Activated naive CD4-positive, alpha-beta T cell treated with anti-CD3 and anti-CD28 coated beads, Interleukin-2, amount 10 ng/mL, durations not matched to agents 7 days and 5 days (primary cell): ENCODE results near the gene BARD1.

ENCODE experiments used
- CTCF ChIA-PET: fragments of 350-600 bp; sonication (Branson Sonifier 250); formaldehyde crosslinking; loops from one replicate; lab custom pipeline; 2021; ENCODE audit warnings: antibody characterized with exemption; lab: Charles Lee
- DNase-seq: peaks from one replicate; pipeline ENCODE4 v3.0.0-alpha.2; 2020
- H3K27ac Mint-ChIP-seq: one replicate; pipeline ENCODE4 v1.8.0; 2021; ENCODE audit warnings: mild to moderate bottlenecking, moderate library complexity, mixed read lengths
- H3K27me3 Mint-ChIP-seq: one replicate; pipeline ENCODE4 v1.8.0; 2021; ENCODE audit warnings: mild to moderate bottlenecking, mixed read lengths
- H3K36me3 Mint-ChIP-seq: one replicate; pipeline ENCODE4 v1.8.0; 2021; ENCODE audit warnings: mixed read lengths
- H3K4me1 Mint-ChIP-seq: one replicate; pipeline ENCODE4 v1.8.0; 2021; ENCODE audit warnings: mixed read lengths
- H3K4me3 Mint-ChIP-seq: one replicate; pipeline ENCODE4 v1.8.0; 2021; ENCODE audit warnings: mild to moderate bottlenecking, moderate library complexity, mixed read lengths
- H3K9me3 Mint-ChIP-seq: one replicate; pipeline ENCODE4 v1.8.0; 2021; ENCODE audit warnings: mixed read lengths

Gene BARD1

GRCh38 chr2:214808981-214809750 lies at the start of gene BARD1:
Gene BARD1 (minus strand): TSS chr2:214809683. CDS start chr2:214809569, 114 bp downstream.
- Mint-ChIP-seq H3K4me3 (peak within 1 kb of the TSS; percentile 91), H3K27ac (peak within 1 kb of the TSS; percentile 94), H3K4me1 (peaks cover 46% of the 10 kb centered on the region), H3K27me3 (peaks cover 6% of the 10 kb centered on the region), H3K36me3 (peaks cover 21% of the 10 kb centered on the region), H3K9me3 (no peaks in the 10 kb centered on the region)
- CTCF ChIA-PET, result no interaction called here
- peak; percentile 75 for DNase-seq

- Mint-ChIP-seq H3K4me1 (no peaks in the 10 kb centered on the region), H3K27ac (no peak overlapping the region), H3K9me3 (no peaks in the 10 kb centered on the region), H3K36me3 (no peaks in the 10 kb centered on the region), H3K4me3 (no peak overlapping the region), H3K27me3 (no peaks in the 10 kb centered on the region)
- no peak for DNase-seq
- CTCF ChIA-PET, result no interaction called here
Measured at GRCh38 chr2:214856137-214856536, 46.7 kb upstream of the BARD1 start.

DNA sequence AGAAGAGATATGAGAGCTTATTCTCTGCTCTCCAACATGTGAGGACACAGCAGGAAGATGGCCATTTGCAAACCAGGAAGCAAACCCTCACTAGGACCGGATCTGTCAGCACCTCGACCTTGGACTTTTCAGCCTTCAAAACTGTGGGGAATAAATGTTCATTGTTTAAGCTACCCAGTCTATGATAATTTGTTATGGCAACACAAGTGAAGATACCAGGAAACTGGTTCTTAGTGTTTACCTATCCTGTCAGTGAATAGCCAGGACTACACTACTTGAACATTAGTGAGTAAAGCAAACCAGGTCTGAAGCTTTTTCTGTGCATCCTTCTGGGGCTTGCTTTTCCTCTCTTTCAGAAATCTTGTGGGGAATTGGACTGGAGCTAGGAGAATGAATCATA lies 44.4 kb upstream of the BARD1 start:
- no peaks in the 10 kb centered on the region for H3K9me3 Mint-ChIP-seq
- CTCF ChIA-PET, result no interaction called here
- no peaks in the 10 kb centered on the region for H3K4me1 Mint-ChIP-seq
- H3K36me3 Mint-ChIP-seq, result no peaks in the 10 kb centered on the region
- DNase-seq, result no peak
- H3K4me3 Mint-ChIP-seq, result no peak overlapping the region
- H3K27ac Mint-ChIP-seq, result no peak overlapping the region
- H3K27me3 Mint-ChIP-seq, result no peaks in the 10 kb centered on the region

DNA sequence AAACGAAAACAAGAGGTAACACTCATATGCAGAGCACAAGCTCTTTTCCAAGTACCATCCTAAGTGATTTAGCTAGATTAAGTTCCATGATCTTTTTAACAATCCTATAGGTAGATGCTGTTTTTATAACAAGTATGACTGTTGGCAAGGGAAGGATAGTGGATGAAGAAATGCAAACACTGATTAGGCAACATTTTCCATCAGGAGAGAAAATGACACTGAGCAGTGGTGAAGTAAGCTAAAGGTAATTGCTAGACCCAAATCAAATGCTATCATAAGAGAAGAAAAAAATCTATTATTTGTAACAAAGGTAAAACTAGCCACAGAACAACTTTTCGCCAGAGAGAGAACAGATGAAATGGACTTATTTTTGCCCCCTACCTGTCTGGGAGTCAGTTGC lies 34.3 kb upstream of the BARD1 start:
- no peaks in the 10 kb centered on the region for H3K9me3 Mint-ChIP-seq
- DNase-seq, result no peak
- no peaks in the 10 kb centered on the region for H3K27me3 Mint-ChIP-seq
- H3K36me3 Mint-ChIP-seq, result no peaks in the 10 kb centered on the region
- CTCF ChIA-PET, result no interaction called here
- H3K4me1 Mint-ChIP-seq, result no peaks in the 10 kb centered on the region
- H3K4me3 Mint-ChIP-seq, result no peak overlapping the region
- no peak overlapping the region for H3K27ac Mint-ChIP-seq

DNA sequence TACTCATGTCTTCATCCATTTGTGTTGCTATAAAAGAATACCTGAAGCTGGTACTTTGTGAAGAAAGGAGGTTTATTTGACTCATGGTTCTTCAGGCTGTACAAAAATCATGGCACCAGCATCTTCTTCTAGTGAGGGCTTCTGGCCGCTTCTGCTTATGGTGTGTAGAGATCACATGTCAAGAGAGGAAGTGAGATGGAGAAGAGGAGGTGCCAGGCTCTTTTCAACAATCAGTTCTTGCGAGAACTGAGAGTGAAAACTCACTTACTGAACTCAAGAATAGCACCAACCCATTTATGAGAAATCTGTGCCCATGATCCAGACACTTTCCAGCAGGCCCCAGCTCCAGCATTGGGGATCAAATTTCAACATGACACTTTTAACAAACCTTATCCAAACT lies 30.0 kb upstream of the BARD1 start:
- Mint-ChIP-seq H3K36me3 (no peaks in the 10 kb centered on the region), H3K4me1 (no peaks in the 10 kb centered on the region), H3K4me3 (no peak overlapping the region), H3K27ac (no peak overlapping the region), H3K27me3 (peaks cover 3% of the 10 kb centered on the region), H3K9me3 (no peaks in the 10 kb centered on the region)
- CTCF ChIA-PET, result no interaction called here
- no peak for DNase-seq

- Mint-ChIP-seq H3K4me3 (no peak overlapping the region), H3K9me3 (no peaks in the 10 kb centered on the region), H3K27ac (no peak overlapping the region), H3K4me1 (no peaks in the 10 kb centered on the region), H3K36me3 (no peaks in the 10 kb centered on the region), H3K27me3 (peaks cover 3% of the 10 kb centered on the region)
- DNase-seq, result no peak
- CTCF ChIA-PET, result no interaction called here
Measured at GRCh38 chr2:214837466-214837865, 28.0 kb upstream of the BARD1 start.

GRCh38 chr2:214836568-214836967 lies 27.1 kb upstream of the BARD1 start:
- CTCF ChIA-PET, result no interaction called here
- Mint-ChIP-seq H3K9me3 (no peaks in the 10 kb centered on the region), H3K27me3 (peaks cover 7% of the 10 kb centered on the region), H3K4me1 (no peaks in the 10 kb centered on the region), H3K36me3 (no peaks in the 10 kb centered on the region), H3K27ac (no peak overlapping the region), H3K4me3 (no peak overlapping the region)
- no peak for DNase-seq

- Mint-ChIP-seq H3K36me3 (no peaks in the 10 kb centered on the region), H3K9me3 (no peaks in the 10 kb centered on the region), H3K4me1 (no peaks in the 10 kb centered on the region), H3K4me3 (no peak overlapping the region), H3K27me3 (peaks cover 3% of the 10 kb centered on the region), H3K27ac (no peak overlapping the region)
- DNase-seq, result peak; percentile 32
- CTCF ChIA-PET, result interaction anchor here (1.6 kb wide), 1 partner anchor 10 kb away, joined by 5 read pairs; no protein-coding TSS in a partner anchor
Measured at GRCh38 chr2:214830794-214831346, 21.4 kb upstream of the BARD1 start.

GRCh38 chr2:214816008-214816533 lies 6.6 kb upstream of the BARD1 start:
- peaks cover 6% of the 10 kb centered on the region for H3K27me3 Mint-ChIP-seq
- H3K27ac Mint-ChIP-seq, result no peak overlapping the region
- no peak for DNase-seq
- H3K4me3 Mint-ChIP-seq, result no peak overlapping the region
- CTCF ChIA-PET, result no interaction called here
- no peaks in the 10 kb centered on the region for H3K9me3 Mint-ChIP-seq
- H3K4me1 Mint-ChIP-seq, result peaks cover under 1% of the 10 kb centered on the region
- H3K36me3 Mint-ChIP-seq, result no peaks in the 10 kb centered on the region

DNA sequence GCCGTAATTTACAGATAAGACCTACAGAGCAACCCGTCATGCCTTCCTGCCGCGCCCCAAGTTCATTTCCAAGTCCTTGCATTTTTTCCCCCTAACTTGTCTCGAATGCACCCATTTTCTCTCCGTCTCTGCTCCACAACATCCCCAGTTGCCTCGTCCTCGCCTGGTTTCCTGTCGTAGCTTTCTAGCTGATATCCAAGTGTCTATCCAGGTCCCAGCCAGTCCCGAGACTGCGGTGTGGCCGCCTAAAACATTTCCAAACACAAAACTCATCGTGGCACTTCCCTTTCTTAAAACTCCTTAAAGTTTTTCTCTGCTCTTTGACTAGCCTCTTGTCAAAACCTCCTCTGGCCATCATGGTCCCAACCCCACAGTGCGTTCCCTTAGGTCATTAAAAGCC lies 1.2 kb upstream of the BARD1 start:
- H3K9me3 Mint-ChIP-seq, result no peaks in the 10 kb centered on the region
- H3K4me1 Mint-ChIP-seq, result peaks cover 32% of the 10 kb centered on the region
- DNase-seq, result no peak
- H3K27ac Mint-ChIP-seq, result no peak overlapping the region
- peaks cover 11% of the 10 kb centered on the region for H3K36me3 Mint-ChIP-seq
- CTCF ChIA-PET, result no interaction called here
- H3K4me3 Mint-ChIP-seq, result peak overlapping the region; percentile 91
- H3K27me3 Mint-ChIP-seq, result peaks cover 6% of the 10 kb centered on the region

GRCh38 chr2:214809751-214810564 lies 475 bp upstream of the BARD1 start:
- H3K36me3 Mint-ChIP-seq, result peaks cover 16% of the 10 kb centered on the region
- H3K27ac Mint-ChIP-seq, result peak overlapping the region; percentile 94
- DNase-seq, result peak; percentile 100
- H3K27me3 Mint-ChIP-seq, result peaks cover 6% of the 10 kb centered on the region
- peak overlapping the region; percentile 91 for H3K4me3 Mint-ChIP-seq
- CTCF ChIA-PET, result no interaction called here
- H3K4me1 Mint-ChIP-seq, result peaks cover 39% of the 10 kb centered on the region
- no peaks in the 10 kb centered on the region for H3K9me3 Mint-ChIP-seq

- CTCF ChIA-PET, result no interaction called here
- H3K9me3 Mint-ChIP-seq, result no peaks in the 10 kb centered on the region
Measured at GRCh38 chr2:214807653-214808052, 1.8 kb downstream of the BARD1 start.

DNA sequence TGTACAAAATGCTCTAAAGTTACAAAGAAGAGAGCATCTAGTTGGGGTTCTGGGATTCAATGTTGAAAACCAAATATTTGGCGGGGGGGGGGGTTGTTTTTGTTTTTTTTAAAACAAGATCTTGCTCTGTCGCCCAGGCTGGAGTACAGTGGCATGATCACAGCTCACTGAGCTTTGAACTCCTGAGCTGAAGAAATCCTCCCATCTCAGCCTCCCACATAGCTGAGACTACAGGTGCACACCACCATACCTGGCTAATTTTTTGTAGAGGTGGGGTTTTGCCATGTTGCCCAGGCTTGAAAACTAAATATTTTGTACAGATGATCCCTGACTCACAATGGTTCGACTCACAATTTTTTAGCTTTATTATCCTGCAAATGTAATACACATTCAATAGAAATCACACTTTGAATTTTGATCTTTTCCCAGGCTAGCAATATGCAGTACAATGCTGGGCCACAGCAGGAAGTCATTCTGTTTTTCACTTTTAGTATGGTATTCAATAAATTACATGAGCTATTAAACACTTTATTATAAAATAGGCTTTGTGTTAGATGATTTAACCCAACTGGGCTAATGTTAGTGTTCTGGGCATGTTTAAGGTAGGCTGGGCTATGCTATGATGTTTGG lies 7.6 kb downstream of the BARD1 start:
- CTCF ChIA-PET, result no interaction called here
- no peaks in the 10 kb centered on the region for H3K27me3 Mint-ChIP-seq
- H3K9me3 Mint-ChIP-seq, result no peaks in the 10 kb centered on the region
- H3K36me3 Mint-ChIP-seq, result peaks cover 39% of the 10 kb centered on the region
- H3K4me3 Mint-ChIP-seq, result no peak overlapping the region
- DNase-seq, result no peak
- H3K4me1 Mint-ChIP-seq, result peaks cover 56% of the 10 kb centered on the region
- no peak overlapping the region for H3K27ac Mint-ChIP-seq

More at GRCh38 chr2:214807653-214808052, 1.8 kb downstream of the BARD1 start:
- peaks cover 47% of the 10 kb centered on the region for H3K4me1 Mint-ChIP-seq
- no peaks in the 10 kb centered on the region for H3K27me3 Mint-ChIP-seq
- H3K36me3 Mint-ChIP-seq, result peaks cover 22% of the 10 kb centered on the region
- H3K4me3 Mint-ChIP-seq, result peak overlapping the region; percentile 91
- peak overlapping the region; percentile 94 for H3K27ac Mint-ChIP-seq
- no peak for DNase-seq

- CTCF ChIA-PET, result no interaction called here
- no peak overlapping the region for H3K4me3 Mint-ChIP-seq
Measured at GRCh38 chr2:214801068-214801467, 8.4 kb downstream of the BARD1 start.

More at GRCh38 chr2:214801068-214801467, 8.4 kb downstream of the BARD1 start:
- Mint-ChIP-seq H3K27ac (no peak overlapping the region), H3K27me3 (no peaks in the 10 kb centered on the region), H3K9me3 (no peaks in the 10 kb centered on the region), H3K36me3 (peaks cover 39% of the 10 kb centered on the region), H3K4me1 (peaks cover 53% of the 10 kb centered on the region)
- DNase-seq, result no peak
